OCI-LY3 (cell line): Measurements from ENCODE around the gene PRKCD.

ENCODE experiments used
- H2AFZ ChIP-seq: fragments of 200-600, 300-600 bp; shearing (Covaris generic); 2 replicates; pipeline ENCODE4 v1.6.0; 2014; ENCODE audit warnings: antibody characterized with exemption, low read depth, low read length
- H3K27ac ChIP-seq: fragments of 200-600, 300-600 bp; sonication (generic); 2 replicates; pipeline ENCODE4 v1.5.1; 2014; ENCODE audit warnings: mild to moderate bottlenecking, low read length, moderate library complexity, mixed read lengths
- H3K27me3 ChIP-seq: fragments of 200-600, 300-600 bp; sonication (generic); 2 replicates; pipeline ENCODE4 v1.6.1; 2014; ENCODE audit warnings: low read depth, low read length, mixed read lengths
- H3K36me3 ChIP-seq: fragments of 200-600, 300-600 bp; sonication (generic); replicated peaks from 2 replicates; pipeline ENCODE3; 2014; ENCODE audit warnings: low read depth, low read length, mixed read lengths
- H3K4me1 ChIP-seq: fragments of 300-600, 200-600 bp; sonication (generic); 2 replicates; pipeline ENCODE4 v1.6.1; 2014; ENCODE audit warnings: low read length, mixed read lengths
- H3K4me2 ChIP-seq: fragments of 200-600, 300-600 bp; sonication (generic); 2 replicates; pipeline ENCODE4 v1.6.1; 2014; ENCODE audit warnings: low read length, mixed read lengths
- H3K4me3 ChIP-seq: fragments of 300-600, 200-600 bp; sonication (generic); 2 replicates; pipeline ENCODE4 v1.5.1; 2014; ENCODE audit warnings: antibody characterized with exemption, mild to moderate bottlenecking, low read length, moderate library complexity
- H3K79me2 ChIP-seq: fragments of 300-600, 200-600 bp; shearing (Covaris generic); 2 replicates; pipeline ENCODE4 v1.6.1; 2014; ENCODE audit warnings: mild to moderate bottlenecking, low read length, mixed read lengths
- H3K9ac ChIP-seq: fragments of 300-600, 200-600 bp; shearing (Covaris generic); 2 replicates; pipeline ENCODE4 v1.6.0; 2014; ENCODE audit warnings: mild to moderate bottlenecking, low read length, moderate library complexity
- H3K9me3 ChIP-seq: fragments of 200-600, 300-600 bp; shearing (Covaris generic); 2 replicates; pipeline ENCODE4 v1.6.1; 2014; ENCODE audit warnings: low read length, mixed read lengths; ENCODE audit not compliant: insufficient read depth
- H4K20me1 ChIP-seq: fragments of 200-600, 300-600 bp; sonication (generic); 2 replicates; pipeline ENCODE4 v1.6.1; 2016; ENCODE audit warnings: low read length, mixed read lengths; ENCODE audit not compliant: insufficient read depth
- EZH2phosphoT487 ChIP-seq: fragments of 200-600 bp; shearing (Covaris generic); IDR thresholded peaks from 2 replicates; pipeline ENCODE4 v1.6.1; 2018; ENCODE audit warnings: antibody characterized with exemption, mixed run types, low read depth
- TF ChIP-seq, protein P1 (sequence below): fragments of 200-600, 300-600 bp; sonication (generic); IDR thresholded peaks from 2 replicates; pipeline ENCODE4 v1.5.1; 2014; ENCODE audit warnings: antibody characterized with exemption, low read length, low read depth

PRKCD gene

DNA sequence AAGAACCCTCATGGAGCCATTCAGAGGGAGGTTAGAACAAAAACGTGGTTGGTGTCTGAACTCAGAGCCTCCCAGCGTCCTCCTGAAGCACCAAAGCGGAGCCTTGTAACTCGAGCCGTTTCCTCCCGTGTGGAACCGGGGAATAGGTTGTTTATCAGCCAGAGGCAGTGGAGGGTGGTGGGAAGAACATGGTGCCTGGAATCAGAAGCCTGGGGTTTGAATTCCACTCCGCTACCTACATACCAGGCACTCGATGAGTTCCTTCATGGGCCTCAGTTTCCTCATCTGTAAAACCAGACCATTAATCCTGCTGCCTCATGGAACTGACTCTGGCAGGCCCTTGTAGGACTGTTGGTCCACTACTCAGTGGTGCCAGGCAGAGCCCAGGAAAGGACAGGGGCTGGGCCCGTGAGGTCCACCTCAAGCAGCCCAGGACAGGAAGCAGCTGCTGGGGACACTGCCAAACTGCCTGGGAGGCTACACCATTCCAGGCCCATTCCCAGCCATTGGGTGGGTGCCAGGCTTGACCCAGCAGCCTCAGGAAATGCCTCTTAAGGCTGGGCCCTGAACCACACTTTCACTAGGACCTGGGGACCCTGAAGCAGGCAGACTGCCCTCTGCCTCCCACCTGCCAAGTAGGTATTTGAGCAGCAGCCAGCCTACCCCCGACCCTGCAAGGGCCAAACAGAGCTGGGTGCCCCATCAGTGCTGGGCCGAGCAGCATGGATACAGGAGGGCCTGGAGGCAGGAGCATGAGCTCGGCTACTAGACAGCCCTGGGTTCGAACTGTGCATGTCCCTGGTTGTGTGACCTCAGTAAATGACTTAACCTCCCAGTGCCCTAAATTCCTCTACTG lies 33.4 kb downstream of the PRKCD start:
- no peak overlapping the region for H2AFZ ChIP-seq
- no peaks in the 10 kb centered on the region for H4K20me1 ChIP-seq
- H3K4me3 ChIP-seq: no peak overlapping the region
- H3K27ac ChIP-seq: no peak overlapping the region
- no peak overlapping the region for H3K9ac ChIP-seq
- no peak overlapping the region for H3K4me2 ChIP-seq
- peaks cover 7% of the 10 kb centered on the region for H3K79me2 ChIP-seq
- no peaks in the 10 kb centered on the region for H3K27me3 ChIP-seq
- TF ChIP-seq, protein P1, sequence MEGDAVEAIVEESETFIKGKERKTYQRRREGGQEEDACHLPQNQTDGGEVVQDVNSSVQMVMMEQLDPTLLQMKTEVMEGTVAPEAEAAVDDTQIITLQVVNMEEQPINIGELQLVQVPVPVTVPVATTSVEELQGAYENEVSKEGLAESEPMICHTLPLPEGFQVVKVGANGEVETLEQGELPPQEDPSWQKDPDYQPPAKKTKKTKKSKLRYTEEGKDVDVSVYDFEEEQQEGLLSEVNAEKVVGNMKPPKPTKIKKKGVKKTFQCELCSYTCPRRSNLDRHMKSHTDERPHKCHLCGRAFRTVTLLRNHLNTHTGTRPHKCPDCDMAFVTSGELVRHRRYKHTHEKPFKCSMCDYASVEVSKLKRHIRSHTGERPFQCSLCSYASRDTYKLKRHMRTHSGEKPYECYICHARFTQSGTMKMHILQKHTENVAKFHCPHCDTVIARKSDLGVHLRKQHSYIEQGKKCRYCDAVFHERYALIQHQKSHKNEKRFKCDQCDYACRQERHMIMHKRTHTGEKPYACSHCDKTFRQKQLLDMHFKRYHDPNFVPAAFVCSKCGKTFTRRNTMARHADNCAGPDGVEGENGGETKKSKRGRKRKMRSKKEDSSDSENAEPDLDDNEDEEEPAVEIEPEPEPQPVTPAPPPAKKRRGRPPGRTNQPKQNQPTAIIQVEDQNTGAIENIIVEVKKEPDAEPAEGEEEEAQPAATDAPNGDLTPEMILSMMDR: no peak
- TF ChIP-seq EZH2phosphoT487: no peak
- H3K4me1 ChIP-seq: peaks cover 20% of the 10 kb centered on the region
- peaks cover 37% of the 10 kb centered on the region for H3K36me3 ChIP-seq
- H3K9me3 ChIP-seq: no peaks in the 10 kb centered on the region

DNA sequence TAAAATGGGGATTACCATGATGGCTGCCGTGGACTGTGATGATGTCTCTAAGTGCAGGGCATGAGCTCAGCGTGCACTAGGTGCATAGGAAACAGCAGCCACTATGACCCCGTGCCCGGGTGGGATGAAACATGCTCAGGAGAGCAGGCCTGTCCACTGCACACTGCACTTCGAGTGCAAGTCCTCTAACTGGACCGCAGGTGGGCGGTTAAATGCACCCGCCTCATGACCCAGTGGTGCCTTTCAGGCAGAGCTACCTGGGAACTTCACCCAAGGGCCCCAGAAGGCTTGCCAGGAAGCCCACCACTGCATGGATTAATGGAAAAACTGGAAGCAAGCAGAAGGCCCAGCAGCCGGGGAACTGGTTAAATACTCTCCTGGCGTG lies 34.0 kb downstream of the PRKCD start:
- no peak for TF ChIP-seq EZH2phosphoT487
- TF ChIP-seq, protein P1: no peak
- Histone ChIP-seq H3K4me2 (no peak overlapping the region), H3K9ac (no peak overlapping the region), H3K9me3 (no peaks in the 10 kb centered on the region), H3K4me3 (no peak overlapping the region), H3K36me3 (peaks cover 35% of the 10 kb centered on the region), H3K27ac (no peak overlapping the region), H2AFZ (no peak overlapping the region), H3K27me3 (no peaks in the 10 kb centered on the region), H4K20me1 (no peaks in the 10 kb centered on the region), H3K79me2 (peaks cover 7% of the 10 kb centered on the region), H3K4me1 (peaks cover 20% of the 10 kb centered on the region)

DNA sequence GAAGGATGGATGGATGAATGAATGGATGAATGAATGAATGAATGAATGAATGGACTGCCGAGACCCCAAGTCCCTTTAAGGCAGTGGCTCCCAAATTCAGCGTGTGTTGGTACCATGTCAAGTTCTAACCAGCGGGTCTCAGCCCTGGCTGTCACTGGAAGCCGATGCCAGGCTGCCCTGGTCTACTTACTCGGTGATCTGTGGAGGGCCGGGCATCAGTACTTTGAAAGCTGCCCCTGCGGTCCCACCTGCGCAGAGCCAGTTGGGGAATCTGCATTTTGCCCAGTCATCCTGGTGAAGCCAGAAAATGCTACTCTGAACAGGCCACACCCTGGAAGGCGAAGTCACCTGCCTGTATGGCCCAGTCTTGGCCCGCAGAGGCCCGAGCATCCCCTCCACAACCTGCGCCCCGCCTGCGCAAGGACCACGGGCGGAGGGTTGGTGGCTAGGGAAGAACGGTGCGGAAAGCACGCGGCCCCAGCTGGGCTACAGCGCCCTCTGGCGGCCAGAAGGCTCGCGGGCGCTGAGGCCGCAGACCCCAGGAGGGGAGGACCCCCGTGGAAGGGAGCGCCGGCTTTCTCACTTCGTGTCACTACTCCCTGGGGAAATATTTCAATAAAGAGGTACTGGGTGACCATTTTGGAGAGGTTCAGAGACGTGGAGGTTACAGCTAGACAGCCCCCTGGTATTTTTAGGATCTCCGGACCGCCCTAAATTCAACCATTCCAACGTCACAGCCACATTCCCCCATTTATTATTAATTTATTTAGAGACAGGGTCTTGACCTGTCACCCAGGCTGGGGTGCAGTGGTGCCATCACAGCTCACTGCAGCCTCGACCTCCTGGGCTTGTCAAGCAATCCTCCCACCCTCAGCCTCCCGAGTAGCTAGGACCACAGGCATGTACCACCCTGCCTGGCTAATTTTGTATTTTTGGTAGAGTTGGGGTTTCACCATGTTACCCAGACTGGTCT lies 34.9 kb downstream of the PRKCD start:
- Histone ChIP-seq H3K4me2 (peak overlapping the region; percentile 85), H3K4me3 (peak overlapping the region; percentile 73)

More for the DNA sequence above, 34.9 kb downstream of the PRKCD start:
- Histone ChIP-seq H3K36me3 (peaks cover 41% of the 10 kb centered on the region), H3K9me3 (no peaks in the 10 kb centered on the region), H3K79me2 (peaks cover 9% of the 10 kb centered on the region), H3K27me3 (no peaks in the 10 kb centered on the region), H3K9ac (peak overlapping the region; percentile 62), H4K20me1 (no peaks in the 10 kb centered on the region), H3K4me1 (peaks cover 20% of the 10 kb centered on the region), H2AFZ (no peak overlapping the region), H3K27ac (peak overlapping the region; percentile 62)
- TF ChIP-seq, protein P1: peak; percentile 100
- no peak for TF ChIP-seq EZH2phosphoT487
